GM08714 (cell line): ENCODE results near the gene MBTPS2.
A peak's percentile ranks its signal among the peaks of the same experiment; 100 is the strongest.
"Not testable (repeated sequence)": the region's sequence is repeated elsewhere in the genome, so short reads cannot be mapped to it uniquely, and the experiment has no call there.

ENCODE experiments used
- H3K4me3 ChIP-seq: fragments of 200-500 bp; sonication (Bioruptor generic); 2 replicates; pipeline ENCODE4 v1.5.1; 2014; ENCODE audit warnings: mild to moderate bottlenecking, low read length, inconsistent platforms
- ZNF274 ChIP-seq: IDR thresholded peaks from 2 replicates; pipeline ENCODE4 v1.6.1; 2012; ENCODE audit warnings: mild to moderate bottlenecking, low read depth, low read length

MBTPS2 gene

GRCh38 chrX:21837056-21837455 is 2.4 kb upstream of the MBTPS2 start:
- H3K4me3 ChIP-seq: no peak overlapping the region
- no peak for TF ChIP-seq ZNF274

GRCh38 chrX:21838937-21839333 is 482 bp upstream of the MBTPS2 start:
- no peak for TF ChIP-seq ZNF274

GRCh38 chrX:21840193-21840545 is 752 bp downstream of the MBTPS2 start:
- TF ChIP-seq ZNF274: no peak
- H3K4me3 ChIP-seq: peak overlapping the region; percentile 89

More at GRCh38 chrX:21838937-21839333, 482 bp upstream of the MBTPS2 start:
- H3K4me3 ChIP-seq: peak overlapping the region; percentile 82

- H3K4me3 ChIP-seq: no peak overlapping the region
- TF ChIP-seq ZNF274: no peak
Measured at GRCh38 chrX:21843179-21843578, 3.8 kb downstream of the MBTPS2 start.

- no peak for TF ChIP-seq ZNF274
- H3K4me3 ChIP-seq: no peak overlapping the region
Measured at GRCh38 chrX:21845096-21845495, 5.7 kb downstream of the MBTPS2 start.

GRCh38 chrX:21847342-21847741 is 7.9 kb downstream of the MBTPS2 start:
- no peak for TF ChIP-seq ZNF274
- no peak overlapping the region for H3K4me3 ChIP-seq

- TF ChIP-seq ZNF274: no peak
- no peak overlapping the region for H3K4me3 ChIP-seq
Measured at GRCh38 chrX:21853578-21853977, 14.2 kb downstream of the MBTPS2 start.

GRCh38 chrX:21855937-21856415 is 16.6 kb downstream of the MBTPS2 start, which contains the start of gene YY2:
Gene YY2, plus strand, starts transcription at chrX:21855987. Its CDS starts 498 bp downstream, at chrX:21856485.
- no peak for TF ChIP-seq ZNF274
- no peak within 1 kb of the TSS for H3K4me3 ChIP-seq

GRCh38 chrX:21856504-21856903 is 17.1 kb downstream of the MBTPS2 start:
- no peak for TF ChIP-seq ZNF274
- H3K4me3 ChIP-seq: no peak overlapping the region

GRCh38 chrX:21863241-21863640 is 23.8 kb downstream of the MBTPS2 start:
- TF ChIP-seq ZNF274: no peak

GRCh38 chrX:21865436-21865835 is 26.0 kb downstream of the MBTPS2 start:
- no peak for TF ChIP-seq ZNF274
- H3K4me3 ChIP-seq: no peak overlapping the region

More at GRCh38 chrX:21863241-21863640, 23.8 kb downstream of the MBTPS2 start:
- no peak overlapping the region for H3K4me3 ChIP-seq

GRCh38 chrX:21870494-21870893 is 31.1 kb downstream of the MBTPS2 start:
- no peak for TF ChIP-seq ZNF274
- H3K4me3 ChIP-seq: no peak overlapping the region

- TF ChIP-seq ZNF274: no peak
- H3K4me3 ChIP-seq: no peak overlapping the region
Measured at GRCh38 chrX:21873063-21873775, 33.8 kb downstream of the MBTPS2 start.

GRCh38 chrX:21874182-21874581 is 34.8 kb downstream of the MBTPS2 start:
- H3K4me3 ChIP-seq: not testable (repeated sequence)

GRCh38 chrX:21875013-21875412 is 35.6 kb downstream of the MBTPS2 start:
- no peak overlapping the region for H3K4me3 ChIP-seq
- TF ChIP-seq ZNF274: no peak
